ENCODE results near the gene NTMT1.

Gene NTMT1

DNA sequence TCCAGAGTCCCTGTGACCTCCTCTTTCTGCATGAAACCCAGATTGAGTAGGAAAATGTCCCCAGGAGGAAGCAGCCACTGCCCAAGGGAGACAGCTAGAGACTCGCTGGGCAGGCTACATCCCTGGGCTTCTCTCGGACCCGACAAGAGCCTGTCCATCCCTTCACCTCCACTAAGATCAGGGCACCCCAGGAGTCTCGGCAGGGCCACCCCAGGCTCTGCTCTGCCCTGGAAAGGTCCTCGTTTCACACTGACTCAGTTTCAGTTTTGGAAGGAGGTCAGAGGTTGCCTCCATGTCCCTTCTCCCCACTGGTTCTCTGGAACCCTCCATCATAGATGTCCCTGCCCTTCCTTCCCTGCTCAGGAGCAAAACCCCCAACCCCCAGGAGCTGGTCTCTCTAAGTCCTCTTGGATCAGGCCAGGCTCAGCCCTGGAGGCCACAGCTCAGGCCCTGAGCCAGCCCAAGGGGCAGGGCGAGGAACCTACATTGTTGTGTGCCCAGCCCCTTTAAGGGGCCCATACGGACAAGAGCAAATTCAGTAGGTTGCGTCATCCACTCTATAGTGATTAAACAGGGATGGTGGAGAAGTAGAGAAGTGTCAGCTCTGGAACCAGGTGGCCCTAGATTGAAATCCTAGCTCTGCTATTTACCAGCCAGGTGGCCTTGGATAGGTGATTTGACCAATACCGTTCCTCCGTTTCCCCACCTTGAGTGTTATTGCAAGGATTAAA lies 42.5 kb upstream of the NTMT1 start:
- H3K4me3 ChIP-seq (ENCODE audit: control insufficient read depth, low read depth, low read length) = no peak overlapping the region
- TF ChIP-seq, protein P1, sequence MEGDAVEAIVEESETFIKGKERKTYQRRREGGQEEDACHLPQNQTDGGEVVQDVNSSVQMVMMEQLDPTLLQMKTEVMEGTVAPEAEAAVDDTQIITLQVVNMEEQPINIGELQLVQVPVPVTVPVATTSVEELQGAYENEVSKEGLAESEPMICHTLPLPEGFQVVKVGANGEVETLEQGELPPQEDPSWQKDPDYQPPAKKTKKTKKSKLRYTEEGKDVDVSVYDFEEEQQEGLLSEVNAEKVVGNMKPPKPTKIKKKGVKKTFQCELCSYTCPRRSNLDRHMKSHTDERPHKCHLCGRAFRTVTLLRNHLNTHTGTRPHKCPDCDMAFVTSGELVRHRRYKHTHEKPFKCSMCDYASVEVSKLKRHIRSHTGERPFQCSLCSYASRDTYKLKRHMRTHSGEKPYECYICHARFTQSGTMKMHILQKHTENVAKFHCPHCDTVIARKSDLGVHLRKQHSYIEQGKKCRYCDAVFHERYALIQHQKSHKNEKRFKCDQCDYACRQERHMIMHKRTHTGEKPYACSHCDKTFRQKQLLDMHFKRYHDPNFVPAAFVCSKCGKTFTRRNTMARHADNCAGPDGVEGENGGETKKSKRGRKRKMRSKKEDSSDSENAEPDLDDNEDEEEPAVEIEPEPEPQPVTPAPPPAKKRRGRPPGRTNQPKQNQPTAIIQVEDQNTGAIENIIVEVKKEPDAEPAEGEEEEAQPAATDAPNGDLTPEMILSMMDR (conservative IDR thresholded peaks at IDR 0.05; ENCODE audit: control insufficient read depth, insufficient read depth, low read depth, low read length) = no peak
- no peak for DNase-seq (ENCODE audit: low read depth)

DNA sequence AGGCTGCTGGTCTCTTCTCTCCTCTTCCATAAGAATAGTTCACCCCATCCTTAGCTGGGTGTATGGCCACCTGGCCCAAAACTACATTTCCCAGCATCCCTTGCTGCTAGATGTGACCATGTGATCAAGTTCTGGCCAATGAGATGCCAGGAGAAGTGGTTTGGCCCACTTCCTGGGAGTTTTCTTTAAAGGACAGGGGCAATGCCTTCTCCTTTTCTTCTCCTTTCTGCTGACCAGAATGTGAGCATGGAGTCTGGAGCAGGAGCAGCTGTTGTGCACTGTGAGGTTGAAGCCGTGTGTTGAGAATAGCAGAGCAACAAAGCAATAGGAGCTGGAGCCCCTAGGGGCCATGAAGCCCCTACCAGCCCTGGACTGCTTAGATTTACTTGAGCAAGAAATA lies 41.8 kb upstream of the NTMT1 start:
- no peak overlapping the region for H3K4me3 ChIP-seq (ENCODE audit: control insufficient read depth, low read depth, low read length)
- TF ChIP-seq, protein P1 (conservative IDR thresholded peaks at IDR 0.05; ENCODE audit: control insufficient read depth, insufficient read depth, low read depth, low read length) = no peak
- peak; percentile 85 for DNase-seq (ENCODE audit: low read depth)

DNA sequence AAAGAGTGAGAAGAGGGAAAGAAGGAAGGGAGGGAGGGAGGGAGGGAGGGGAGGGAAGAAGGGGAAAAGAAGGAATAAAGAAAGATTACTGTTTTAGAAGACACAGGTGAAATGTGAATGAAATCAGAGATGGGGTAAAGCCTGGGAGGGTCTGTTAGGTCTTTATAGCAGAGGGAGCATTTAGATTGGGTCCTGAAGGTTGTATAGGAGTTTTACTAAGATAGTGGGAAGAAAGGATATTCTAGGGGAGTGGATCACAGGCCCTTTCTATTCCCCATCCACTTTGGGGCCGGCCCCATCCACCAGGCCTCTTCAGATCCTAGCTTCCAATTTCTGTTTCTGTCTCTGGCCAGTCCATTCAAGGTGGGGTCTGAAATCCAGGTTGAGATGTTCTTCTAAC lies 40.6 kb upstream of the NTMT1 start:
- TF ChIP-seq, protein P1 (conservative IDR thresholded peaks at IDR 0.05; ENCODE audit: control insufficient read depth, insufficient read depth, low read depth, low read length) = no peak
- H3K4me3 ChIP-seq (ENCODE audit: control insufficient read depth, low read depth, low read length) = no peak overlapping the region
- no peak for DNase-seq (ENCODE audit: low read depth)

DNA sequence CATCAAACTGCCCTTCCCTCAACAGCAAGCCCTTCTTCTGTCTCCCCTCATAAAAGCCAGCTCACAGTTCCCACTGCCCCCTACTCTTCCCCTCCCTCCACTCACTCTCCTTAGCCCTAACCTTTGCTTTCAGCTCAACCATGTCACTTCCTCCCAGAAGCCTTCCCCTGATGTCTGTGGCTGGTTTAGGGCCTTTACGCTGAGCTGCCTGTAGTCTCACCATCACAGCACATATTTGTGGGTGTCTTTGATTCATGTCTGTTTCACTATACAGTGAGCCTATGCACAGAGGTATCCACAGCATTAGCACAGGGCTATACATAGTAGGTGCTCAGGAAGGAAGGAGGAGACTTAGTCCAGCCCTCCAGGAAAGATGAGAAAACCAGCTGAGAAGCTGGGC lies 39.7 kb upstream of the NTMT1 start:
- no peak overlapping the region for H3K4me3 ChIP-seq (ENCODE audit: control insufficient read depth, low read depth, low read length)
- no peak for DNase-seq (ENCODE audit: low read depth)
- TF ChIP-seq, protein P1 (conservative IDR thresholded peaks at IDR 0.05; ENCODE audit: control insufficient read depth, insufficient read depth, low read depth, low read length) = no peak

DNA sequence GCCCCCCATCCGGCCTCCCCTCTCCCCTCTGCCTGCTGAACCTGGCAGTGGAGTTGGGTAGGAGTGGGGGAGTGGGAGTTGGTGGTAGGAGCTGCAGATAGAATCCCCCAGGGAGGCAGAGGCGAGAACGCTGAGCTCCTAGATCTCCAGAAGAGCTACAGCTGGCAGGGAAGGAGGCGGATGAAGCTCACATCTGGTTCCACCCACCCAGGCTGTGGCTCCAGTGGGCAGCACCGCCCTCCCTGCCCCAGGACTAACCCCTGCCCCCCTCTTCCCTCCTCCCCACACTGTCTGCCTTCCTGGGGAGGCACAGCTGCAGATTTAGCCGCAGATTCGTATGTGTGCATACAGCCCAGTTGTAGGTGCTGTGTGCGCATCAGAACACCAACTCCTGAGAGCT lies 39.3 kb upstream of the NTMT1 start:
- no peak for DNase-seq (ENCODE audit: low read depth)
- H3K4me3 ChIP-seq (ENCODE audit: control insufficient read depth, low read depth, low read length) = no peak overlapping the region
- TF ChIP-seq, protein P1 (conservative IDR thresholded peaks at IDR 0.05; ENCODE audit: control insufficient read depth, insufficient read depth, low read depth, low read length) = no peak

DNA sequence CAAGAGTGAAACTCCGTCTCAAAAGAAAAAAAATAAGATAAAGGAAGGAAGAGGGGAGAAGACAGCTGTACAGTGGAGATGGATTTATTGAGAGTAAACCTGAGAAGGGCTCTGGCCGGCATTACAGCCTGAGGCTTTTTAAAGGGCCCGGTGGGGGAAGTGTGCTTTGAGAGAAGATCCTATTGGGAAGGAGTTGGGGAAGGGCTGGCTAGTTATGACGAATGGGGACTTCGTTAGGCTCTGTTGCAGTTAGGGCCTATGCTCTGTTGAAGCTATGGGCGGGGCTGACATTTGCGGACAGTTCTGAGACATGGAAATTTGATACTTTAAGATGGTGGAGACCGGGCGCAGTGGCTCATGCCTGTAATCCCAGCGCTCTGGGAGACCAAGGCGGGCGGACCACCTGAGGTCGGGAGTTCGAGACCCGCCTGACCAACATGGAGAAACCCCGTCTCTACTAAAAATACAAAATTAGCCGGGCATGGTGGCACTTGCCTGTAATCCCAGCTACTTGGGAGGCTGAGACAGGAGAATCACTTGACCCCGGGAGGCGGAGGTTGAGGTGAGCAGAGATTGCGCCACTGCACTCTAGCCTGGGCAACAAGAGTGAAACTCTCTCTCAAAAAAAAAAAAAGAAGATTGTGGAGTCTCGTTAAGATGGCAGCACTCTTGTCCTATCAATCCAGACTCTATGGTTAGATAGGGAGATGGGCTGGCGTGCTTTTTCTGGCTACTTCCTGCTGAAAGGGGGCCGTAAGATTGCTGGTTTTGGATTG lies 38.3 kb upstream of the NTMT1 start:
- no peak overlapping the region for H3K4me3 ChIP-seq (ENCODE audit: control insufficient read depth, low read depth, low read length)
- TF ChIP-seq, protein P1 (conservative IDR thresholded peaks at IDR 0.05; ENCODE audit: control insufficient read depth, insufficient read depth, low read depth, low read length) = no peak
- peak; percentile 56 for DNase-seq (ENCODE audit: low read depth)
